ENCODE measurements around the gene TMEM272. TPM values are rescaled to one million over a fixed set of nuclear protein-coding genes. Genes with fewer than 3 reads are reported as not detected.

TMEM272 gene
- total RNA-seq, 1 donor from 2014 or later, result 0.12 TPM

DNA sequence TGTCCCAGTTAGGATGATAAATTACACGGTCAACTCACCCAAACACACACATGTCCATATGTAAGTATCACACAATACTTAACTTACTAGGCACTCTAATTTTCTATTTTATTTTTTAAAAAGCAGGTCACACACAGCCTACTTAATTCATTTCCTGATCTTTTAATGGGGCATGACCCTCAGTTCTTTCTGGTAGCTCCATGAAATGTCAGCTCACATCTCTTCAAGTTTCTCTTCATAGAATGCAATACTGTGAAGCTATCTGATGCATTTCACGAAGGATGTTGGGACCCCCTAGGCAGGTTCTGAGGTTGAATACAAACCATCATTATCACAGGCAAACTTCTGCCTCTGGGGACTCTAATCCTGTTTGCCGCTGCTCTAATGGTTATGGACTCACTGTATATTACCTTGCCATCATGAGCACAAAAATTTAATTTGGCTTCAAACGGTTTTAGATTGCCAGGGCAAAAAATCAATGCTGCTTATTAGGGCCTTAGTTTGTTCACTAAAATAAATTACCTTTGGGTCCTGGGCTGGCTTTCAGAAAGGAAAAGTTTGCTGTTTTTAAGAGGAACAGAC, 24.9 kb downstream of the TMEM272 start:
- Mint-ChIP-seq H3K27ac (ENCODE audit: unreplicated experiment) (no peak overlapping the region), H3K27me3 (ENCODE audit: low read depth) (peaks cover 17% of the 10 kb centered on the region), H3K9me3 (ENCODE audit: low read depth) (no peaks in the 10 kb centered on the region), H3K4me3 (ENCODE audit: unreplicated experiment) (no peak overlapping the region), H3K36me3 (ENCODE audit: low read depth) (peaks cover 2% of the 10 kb centered on the region), H3K4me1 (ENCODE audit: low read depth) (peaks cover 13% of the 10 kb centered on the region)
- TF ChIP-seq, protein P1, sequence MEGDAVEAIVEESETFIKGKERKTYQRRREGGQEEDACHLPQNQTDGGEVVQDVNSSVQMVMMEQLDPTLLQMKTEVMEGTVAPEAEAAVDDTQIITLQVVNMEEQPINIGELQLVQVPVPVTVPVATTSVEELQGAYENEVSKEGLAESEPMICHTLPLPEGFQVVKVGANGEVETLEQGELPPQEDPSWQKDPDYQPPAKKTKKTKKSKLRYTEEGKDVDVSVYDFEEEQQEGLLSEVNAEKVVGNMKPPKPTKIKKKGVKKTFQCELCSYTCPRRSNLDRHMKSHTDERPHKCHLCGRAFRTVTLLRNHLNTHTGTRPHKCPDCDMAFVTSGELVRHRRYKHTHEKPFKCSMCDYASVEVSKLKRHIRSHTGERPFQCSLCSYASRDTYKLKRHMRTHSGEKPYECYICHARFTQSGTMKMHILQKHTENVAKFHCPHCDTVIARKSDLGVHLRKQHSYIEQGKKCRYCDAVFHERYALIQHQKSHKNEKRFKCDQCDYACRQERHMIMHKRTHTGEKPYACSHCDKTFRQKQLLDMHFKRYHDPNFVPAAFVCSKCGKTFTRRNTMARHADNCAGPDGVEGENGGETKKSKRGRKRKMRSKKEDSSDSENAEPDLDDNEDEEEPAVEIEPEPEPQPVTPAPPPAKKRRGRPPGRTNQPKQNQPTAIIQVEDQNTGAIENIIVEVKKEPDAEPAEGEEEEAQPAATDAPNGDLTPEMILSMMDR (IDR thresholded peaks at IDR 0.05), result no peak
- DNase-seq (ENCODE audit: low spot score), result no peak

DNA sequence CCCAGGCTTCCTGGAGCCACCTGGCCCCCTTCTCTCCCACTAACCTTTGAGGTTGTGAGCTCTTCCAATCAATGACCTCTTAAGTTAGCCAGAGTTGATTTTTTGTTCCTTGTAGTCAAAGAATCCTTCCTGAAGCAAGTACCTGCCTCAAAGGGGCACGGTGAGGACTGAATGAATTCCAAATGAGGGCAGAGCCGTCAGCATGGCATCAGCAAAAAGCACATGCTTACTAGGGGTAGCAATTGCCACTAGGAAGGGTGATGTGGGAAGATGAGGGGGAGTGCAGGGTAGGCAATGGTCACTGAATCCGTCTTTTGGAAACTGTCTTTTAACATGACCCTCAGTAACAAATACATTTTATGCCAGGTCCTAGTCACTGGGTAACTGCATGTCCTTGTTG, 25.4 kb downstream of the TMEM272 start:
- Mint-ChIP-seq H3K27ac (ENCODE audit: unreplicated experiment) (no peak overlapping the region), H3K4me1 (ENCODE audit: low read depth) (peaks cover 15% of the 10 kb centered on the region), H3K9me3 (ENCODE audit: low read depth) (no peaks in the 10 kb centered on the region), H3K27me3 (ENCODE audit: low read depth) (peaks cover 17% of the 10 kb centered on the region), H3K36me3 (ENCODE audit: low read depth) (peaks cover 2% of the 10 kb centered on the region), H3K4me3 (ENCODE audit: unreplicated experiment) (no peak overlapping the region)
- DNase-seq (ENCODE audit: low spot score), result no peak
- TF ChIP-seq, protein P1 (IDR thresholded peaks at IDR 0.05), result no peak

DNA sequence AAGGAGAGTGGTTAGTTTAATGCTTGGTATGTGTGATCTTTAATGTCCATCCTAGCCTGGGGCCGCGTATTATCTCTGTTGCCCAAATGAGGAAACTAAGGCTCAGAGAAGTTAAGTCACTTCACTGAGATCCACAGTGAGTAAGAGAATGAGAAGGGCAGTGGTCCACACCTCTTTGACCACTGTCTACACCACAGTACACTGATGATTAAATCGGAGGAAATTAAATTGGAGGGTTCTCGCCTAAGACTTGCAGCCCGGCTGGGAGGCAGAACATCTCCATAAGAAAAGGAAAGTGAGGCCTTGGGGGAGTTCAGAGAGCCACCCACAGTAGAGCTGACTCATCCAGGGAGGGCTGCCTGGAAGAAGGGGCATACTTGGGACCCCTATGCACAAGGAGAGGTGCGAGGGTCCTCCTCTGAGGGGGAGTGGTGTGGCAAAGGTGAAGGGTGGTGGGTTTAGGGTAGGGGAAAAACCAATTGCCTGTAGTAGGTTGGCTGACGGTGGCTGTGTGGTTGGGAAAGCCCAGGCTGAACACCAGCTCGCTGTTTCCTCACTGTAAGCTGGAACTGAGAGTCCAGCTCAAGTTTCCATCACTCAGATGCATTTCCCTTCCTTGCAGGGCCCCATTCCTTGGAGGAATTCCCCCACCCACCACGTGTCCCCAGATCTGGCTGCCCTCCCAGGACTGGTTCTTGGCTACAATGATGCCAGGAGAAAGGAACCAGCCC, 26.0 kb downstream of the TMEM272 start:
- DNase-seq (ENCODE audit: low spot score), result no peak
- H3K4me1 Mint-ChIP-seq (ENCODE audit: low read depth), result peaks cover 15% of the 10 kb centered on the region
- peaks cover 17% of the 10 kb centered on the region for H3K27me3 Mint-ChIP-seq (ENCODE audit: low read depth)
- no peaks in the 10 kb centered on the region for H3K9me3 Mint-ChIP-seq (ENCODE audit: low read depth)
- H3K36me3 Mint-ChIP-seq (ENCODE audit: low read depth), result peaks cover 2% of the 10 kb centered on the region
- TF ChIP-seq, protein P1 (IDR thresholded peaks at IDR 0.05), result no peak
- H3K27ac Mint-ChIP-seq (ENCODE audit: unreplicated experiment), result peak overlapping the region; percentile 52
- H3K4me3 Mint-ChIP-seq (ENCODE audit: unreplicated experiment), result no peak overlapping the region

- TF ChIP-seq, protein P1 (IDR thresholded peaks at IDR 0.05), result no peak
- H3K36me3 Mint-ChIP-seq (ENCODE audit: low read depth), result peaks cover 2% of the 10 kb centered on the region
- DNase-seq (ENCODE audit: low spot score), result no peak
Measured at GRCh38 chr13:51818276-51818675, 26.7 kb downstream of the TMEM272 start.

GRCh38 chr13:51817717-51818116, 27.3 kb downstream of the TMEM272 start:
- no peak overlapping the region for H3K4me3 Mint-ChIP-seq (ENCODE audit: unreplicated experiment)
- H3K27ac Mint-ChIP-seq (ENCODE audit: unreplicated experiment), result no peak overlapping the region
- TF ChIP-seq, protein P1 (IDR thresholded peaks at IDR 0.05), result no peak
- H3K4me1 Mint-ChIP-seq (ENCODE audit: low read depth), result peaks cover 15% of the 10 kb centered on the region
- H3K9me3 Mint-ChIP-seq (ENCODE audit: low read depth), result no peaks in the 10 kb centered on the region
- H3K27me3 Mint-ChIP-seq (ENCODE audit: low read depth), result peaks cover 17% of the 10 kb centered on the region
- peaks cover 2% of the 10 kb centered on the region for H3K36me3 Mint-ChIP-seq (ENCODE audit: low read depth)
- no peak for DNase-seq (ENCODE audit: low spot score)

More at GRCh38 chr13:51818276-51818675, 26.7 kb downstream of the TMEM272 start:
- Mint-ChIP-seq H3K4me3 (ENCODE audit: unreplicated experiment) (no peak overlapping the region), H3K27ac (ENCODE audit: unreplicated experiment) (no peak overlapping the region), H3K9me3 (ENCODE audit: low read depth) (no peaks in the 10 kb centered on the region), H3K4me1 (ENCODE audit: low read depth) (peaks cover 15% of the 10 kb centered on the region), H3K27me3 (ENCODE audit: low read depth) (peaks cover 17% of the 10 kb centered on the region)
